ENCODE data around the gene BOLA1.
"Not testable (repeated sequence)": the region's sequence is repeated elsewhere in the genome, so short reads cannot be mapped to it uniquely, and the experiment has no call there.

Gene BOLA1

GRCh38 chr1:149887196-149887455 lies 12.2 kb upstream of the BOLA1 start:
- DNase-seq (ENCODE audit: low spot score) = not testable (repeated sequence)

GRCh38 chr1:149887456-149888246 lies 11.7 kb upstream of the BOLA1 start:
- DNase-seq (ENCODE audit: low spot score) = peak; percentile 97

- peak; percentile 88 for DNase-seq (ENCODE audit: low spot score)
Observed at GRCh38 chr1:149888247-149888998, 10.9 kb upstream of the BOLA1 start.

- peak; percentile 39 for DNase-seq (ENCODE audit: low spot score)
Observed at GRCh38 chr1:149888999-149889289, 10.4 kb upstream of the BOLA1 start.

GRCh38 chr1:149896575-149896974 lies 2.8 kb upstream of the BOLA1 start:
- no peak for DNase-seq (ENCODE audit: low spot score)

- DNase-seq (ENCODE audit: low spot score) = no peak
Observed at GRCh38 chr1:149903836-149904491, 4.6 kb downstream of the BOLA1 start.

GRCh38 chr1:149906570-149907075 lies 7.3 kb downstream of the BOLA1 start:
- no peak for DNase-seq (ENCODE audit: low spot score)

GRCh38 chr1:149914545-149914944 lies 15.2 kb downstream of the BOLA1 start:
- DNase-seq (ENCODE audit: low spot score) = no peak

- no peak for DNase-seq (ENCODE audit: low spot score)
Observed at GRCh38 chr1:149915429-149916192, 16.2 kb downstream of the BOLA1 start.

GRCh38 chr1:149916193-149916897 lies 17.0 kb downstream of the BOLA1 start:
- no peak for DNase-seq (ENCODE audit: low spot score)

- no peak for DNase-seq (ENCODE audit: low spot score)
Observed at GRCh38 chr1:149916898-149917252, 17.5 kb downstream of the BOLA1 start.

GRCh38 chr1:149917571-149918144 lies 18.3 kb downstream of the BOLA1 start, which contains the start of gene SV2A:
TSS of gene SV2A (minus strand) at chr1:149917844. CDS start at chr1:149913840, 4,004 bp downstream.
- DNase-seq (ENCODE audit: low spot score) = no peak

- DNase-seq (ENCODE audit: low spot score) = no peak
Observed at GRCh38 chr1:149923626-149924025, 24.3 kb downstream of the BOLA1 start.

GRCh38 chr1:149925345-149925744 lies 26.0 kb downstream of the BOLA1 start:
- no peak for DNase-seq (ENCODE audit: low spot score)

- DNase-seq (ENCODE audit: low spot score) = no peak
Observed at GRCh38 chr1:149925751-149926150, 26.4 kb downstream of the BOLA1 start.

- no peak for DNase-seq (ENCODE audit: low spot score)
Observed at GRCh38 chr1:149926296-149926695, 26.9 kb downstream of the BOLA1 start.

- DNase-seq (ENCODE audit: low spot score) = no peak
Observed at GRCh38 chr1:149927056-149927562, 27.7 kb downstream of the BOLA1 start.

- DNase-seq (ENCODE audit: low spot score) = peak; percentile 96
Observed at GRCh38 chr1:149927563-149928400, 28.4 kb downstream of the BOLA1 start, which contains the start of gene SF3B4. TSS of gene SF3B4 (minus strand) at chr1:149927803. CDS start at chr1:149927759, 44 bp downstream.

GRCh38 chr1:149928401-149928724 lies 29.0 kb downstream of the BOLA1 start:
- DNase-seq (ENCODE audit: low spot score) = no peak

- no peak for DNase-seq (ENCODE audit: low spot score)
Observed at GRCh38 chr1:149929856-149930255, 30.5 kb downstream of the BOLA1 start.
